HEK293T (cell line): ENCODE results near the gene SULT6B1.

ENCODE experiments used
- CTCF ChIA-PET: fragments of 350-600 bp; formaldehyde crosslinking; extraction: SDS; loops from one replicate; lab custom pipeline; 2021; ENCODE audit warnings: antibody characterized with exemption, inconsistent platforms; lab: Yijun Ruan, JAX
- POLR2A ChIA-PET: fragments of 350-600 bp; formaldehyde crosslinking; extraction: SDS; loops from one replicate; lab custom pipeline; 2020; ENCODE audit warnings: antibody characterized with exemption, inconsistent platforms; lab: Yijun Ruan, JAX
- DNase-seq: peaks from one replicate; pipeline ENCODE4 v3.0.0; 2012; ENCODE audit warnings: mixed read lengths; ENCODE audit errors: extremely low spot score
- ARNT ChIP-seq: fragments of 450-650 bp; IDR thresholded peaks from 2 replicates; pipeline ENCODE4 v1.6.1; 2017; ENCODE audit warnings: mild to moderate bottlenecking
- BHLHE40 ChIP-seq: fragments of 450-650 bp; IDR thresholded peaks from 2 replicates; pipeline ENCODE4 v1.6.1; 2016; ENCODE audit warnings: mild to moderate bottlenecking, moderate library complexity, borderline replicate concordance
- CTBP1 ChIP-seq: fragments of 450-650 bp; IDR thresholded peaks from 2 replicates; pipeline ENCODE4 v1.6.1; 2016; ENCODE audit warnings: borderline replicate concordance
- ELF4 ChIP-seq: fragments of 450-650 bp; IDR thresholded peaks from 2 replicates; pipeline ENCODE4 v1.6.1; 2017; ENCODE audit warnings: antibody characterized with exemption
- FOXA1 ChIP-seq: fragments of 450-650 bp; IDR thresholded peaks from 2 replicates; pipeline ENCODE4 v1.6.1; 2016; ENCODE audit warnings: mild to moderate bottlenecking
- FOXK2 ChIP-seq: fragments of 450-650 bp; IDR thresholded peaks from 2 replicates; pipeline ENCODE4 v1.6.1; 2016; ENCODE audit warnings: mild to moderate bottlenecking
- FOXM1 ChIP-seq: fragments of 450-650 bp; IDR thresholded peaks from 2 replicates; pipeline ENCODE4 v1.6.1; 2017; ENCODE audit warnings: mild to moderate bottlenecking, borderline replicate concordance
- HDGF ChIP-seq: fragments of 450-650 bp; IDR thresholded peaks from 2 replicates; pipeline ENCODE4 v1.6.1; 2017; ENCODE audit warnings: antibody characterized with exemption, borderline replicate concordance
- L3MBTL2 ChIP-seq: fragments of 450-650 bp; conservative IDR thresholded peaks from 2 replicates; pipeline ENCODE4 v1.6.1; 2016; ENCODE audit warnings: mild to moderate bottlenecking
- LEF1 ChIP-seq: fragments of 450-650 bp; IDR thresholded peaks from 2 replicates; pipeline ENCODE4 v1.6.1; 2017; ENCODE audit warnings: mild to moderate bottlenecking, borderline replicate concordance
- NFRKB ChIP-seq: fragments of 450-650 bp; IDR thresholded peaks from 2 replicates; pipeline ENCODE4 v1.6.1; 2016; ENCODE audit warnings: mild to moderate bottlenecking, moderate library complexity
- PKNOX1 ChIP-seq: fragments of 450-650 bp; IDR thresholded peaks from 2 replicates; pipeline ENCODE4 v1.6.1; 2016
- SP1 ChIP-seq: fragments of 450-650 bp; IDR thresholded peaks from 2 replicates; pipeline ENCODE4 v1.6.1; 2017
- SUZ12 ChIP-seq: fragments of 450-650 bp; IDR thresholded peaks from 2 replicates; pipeline ENCODE4 v1.6.1; 2016; ENCODE audit warnings: mild to moderate bottlenecking
- TARDBP ChIP-seq: fragments of 450-650 bp; IDR thresholded peaks from 2 replicates; pipeline ENCODE4 v1.6.1; 2016
- ZNF384 ChIP-seq: fragments of 450-650 bp; IDR thresholded peaks from 2 replicates; pipeline ENCODE4 v1.6.1; 2016

SULT6B1 gene

GRCh38 chr2:37180640-37181039 lies 7.8 kb downstream of the SULT6B1 start:
- ChIA-PET POLR2A (no interaction called here), CTCF (interaction anchor here (0.6 kb wide), 1 partner anchor 127 kb away, joined by 3 read pairs; no protein-coding TSS in a partner anchor)
- TF ChIP-seq PKNOX1 (no peak), FOXA1 (no peak), ELF4 (no peak), SUZ12 (no peak), TARDBP (no peak), L3MBTL2 (no peak), HDGF (no peak)
- DNase-seq = no peak

- ChIA-PET POLR2A (no interaction called here), CTCF (interaction anchor here (0.6 kb wide), 1 partner anchor 128 kb away, joined by 3 read pairs; no protein-coding TSS in a partner anchor)
- DNase-seq = no peak
- TF ChIP-seq NFRKB (no peak), PKNOX1 (no peak), BHLHE40 (no peak), SP1 (no peak), FOXA1 (no peak), HDGF (no peak), TARDBP (no peak)
Observed at GRCh38 chr2:37180006-37180639, 8.3 kb downstream of the SULT6B1 start.

- ChIA-PET CTCF (no interaction called here), POLR2A (no interaction called here)
- no peak for DNase-seq
- no peak for TF ChIP-seq SUZ12
- no peak for TF ChIP-seq TARDBP
- no peak for TF ChIP-seq SP1
Observed at GRCh38 chr2:37173741-37174140, 14.7 kb downstream of the SULT6B1 start.

GRCh38 chr2:37171624-37171950 lies 16.9 kb downstream of the SULT6B1 start:
- ChIA-PET CTCF (interaction anchor here (0.9 kb wide), 1 partner anchor 17 kb away, joined by 3 read pairs; the partner anchor contains the start of gene SULT6B1), POLR2A (no interaction called here)
- no peak for DNase-seq
- TF ChIP-seq HDGF (no peak), FOXM1 (no peak), CTBP1 (no peak), TARDBP (no peak), NFRKB (no peak), L3MBTL2 (no peak), ELF4 (no peak), LEF1 (no peak), FOXA1 (no peak), SUZ12 (no peak), ZNF384 (no peak), ARNT (no peak)

GRCh38 chr2:37168217-37168981 lies 20.1 kb downstream of the SULT6B1 start:
- TF ChIP-seq ARNT (no peak), ZNF384 (no peak), SP1 (no peak), NFRKB (no peak)
- POLR2A ChIA-PET = interaction anchor here (1.6 kb wide), 1 partner anchor 12 kb away, joined by 5 read pairs; the partner anchor contains the start of gene EIF2AK2
- peak; percentile 68 for DNase-seq
- CTCF ChIA-PET = interaction anchor here (0.6 to 1.6 kb wide), 3 partner anchors 8 to 615 kb away, joined by 3 to 5 read pairs (median 4); no protein-coding TSS in a partner anchor

- DNase-seq = no peak
- no peak for TF ChIP-seq SP1
- TF ChIP-seq TARDBP = no peak
- no peak for TF ChIP-seq ARNT
- TF ChIP-seq PKNOX1 = no peak
- no peak for TF ChIP-seq FOXK2
- no peak for TF ChIP-seq LEF1
- CTCF ChIA-PET = interaction anchor here (0.6 to 1.6 kb wide), 2 partner anchors 9 to 25 kb away, joined by 4 to 5 read pairs; no protein-coding TSS in a partner anchor
- POLR2A ChIA-PET = interaction anchor here (1.6 kb wide), 1 partner anchor 11 kb away, joined by 5 read pairs; the partner anchor contains the start of gene EIF2AK2
Observed at GRCh38 chr2:37167636-37168180, 20.8 kb downstream of the SULT6B1 start.
